ENCODE measurements around the gene SCN11A. TPM values are rescaled to one million over a fixed set of nuclear protein-coding genes. Genes with fewer than 3 reads are reported as not detected.

The SCN11A gene
- total RNA-seq, 1 donor from 2014 or later: 0.69 TPM

- TF ChIP-seq, protein P1, sequence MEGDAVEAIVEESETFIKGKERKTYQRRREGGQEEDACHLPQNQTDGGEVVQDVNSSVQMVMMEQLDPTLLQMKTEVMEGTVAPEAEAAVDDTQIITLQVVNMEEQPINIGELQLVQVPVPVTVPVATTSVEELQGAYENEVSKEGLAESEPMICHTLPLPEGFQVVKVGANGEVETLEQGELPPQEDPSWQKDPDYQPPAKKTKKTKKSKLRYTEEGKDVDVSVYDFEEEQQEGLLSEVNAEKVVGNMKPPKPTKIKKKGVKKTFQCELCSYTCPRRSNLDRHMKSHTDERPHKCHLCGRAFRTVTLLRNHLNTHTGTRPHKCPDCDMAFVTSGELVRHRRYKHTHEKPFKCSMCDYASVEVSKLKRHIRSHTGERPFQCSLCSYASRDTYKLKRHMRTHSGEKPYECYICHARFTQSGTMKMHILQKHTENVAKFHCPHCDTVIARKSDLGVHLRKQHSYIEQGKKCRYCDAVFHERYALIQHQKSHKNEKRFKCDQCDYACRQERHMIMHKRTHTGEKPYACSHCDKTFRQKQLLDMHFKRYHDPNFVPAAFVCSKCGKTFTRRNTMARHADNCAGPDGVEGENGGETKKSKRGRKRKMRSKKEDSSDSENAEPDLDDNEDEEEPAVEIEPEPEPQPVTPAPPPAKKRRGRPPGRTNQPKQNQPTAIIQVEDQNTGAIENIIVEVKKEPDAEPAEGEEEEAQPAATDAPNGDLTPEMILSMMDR (IDR thresholded peaks at IDR 0.05; ENCODE audit: unreplicated experiment): no peak
- H3K27me3 Mint-ChIP-seq (ENCODE audit: unreplicated experiment): peaks cover 8% of the 10 kb centered on the region
- no peak for DNase-seq (ENCODE audit: low spot score)
- peak overlapping the region; percentile 49 for H3K4me3 Mint-ChIP-seq (ENCODE audit: unreplicated experiment)
- peak overlapping the region; percentile 49 for H3K27ac Mint-ChIP-seq (ENCODE audit: unreplicated experiment)
- H3K4me1 Mint-ChIP-seq (ENCODE audit: unreplicated experiment): peaks cover 47% of the 10 kb centered on the region
- peaks cover 32% of the 10 kb centered on the region for H3K36me3 Mint-ChIP-seq (ENCODE audit: low read depth, unreplicated experiment)
- no peaks in the 10 kb centered on the region for H3K9me3 Mint-ChIP-seq (ENCODE audit: unreplicated experiment)
Measured at GRCh38 chr3:39094851-39095677, 43.3 kb upstream of the SCN11A start.

DNA sequence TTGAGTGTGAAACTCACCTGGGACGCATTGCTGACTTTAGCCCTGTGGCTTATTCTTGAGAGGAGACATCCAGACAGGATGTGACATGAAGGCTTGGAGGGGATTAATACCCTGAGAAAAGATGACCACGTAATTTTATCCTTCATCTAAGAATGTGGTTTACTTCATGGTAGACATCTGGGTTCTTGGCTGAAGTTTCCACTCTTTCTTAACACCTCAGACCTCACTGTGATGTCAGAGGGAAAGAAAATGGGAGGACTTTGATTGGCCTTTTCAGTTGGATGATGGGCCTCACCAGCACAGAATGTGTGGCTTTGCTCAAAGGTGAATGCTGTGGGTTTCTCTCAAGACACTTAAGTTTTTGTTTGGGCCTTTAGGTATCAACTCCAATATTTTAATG lies 39.2 kb upstream of the SCN11A start:
- Mint-ChIP-seq H3K36me3 (ENCODE audit: low read depth, unreplicated experiment) (peaks cover 40% of the 10 kb centered on the region), H3K27ac (ENCODE audit: unreplicated experiment) (no peak overlapping the region), H3K9me3 (ENCODE audit: unreplicated experiment) (no peaks in the 10 kb centered on the region), H3K4me3 (ENCODE audit: unreplicated experiment) (no peak overlapping the region), H3K4me1 (ENCODE audit: unreplicated experiment) (peaks cover 23% of the 10 kb centered on the region), H3K27me3 (ENCODE audit: unreplicated experiment) (no peaks in the 10 kb centered on the region)
- DNase-seq (ENCODE audit: low spot score): no peak
- TF ChIP-seq, protein P1 (IDR thresholded peaks at IDR 0.05; ENCODE audit: unreplicated experiment): no peak

GRCh38 chr3:39088889-39089288 lies 37.1 kb upstream of the SCN11A start:
- Mint-ChIP-seq H3K27me3 (ENCODE audit: unreplicated experiment) (no peaks in the 10 kb centered on the region), H3K4me1 (ENCODE audit: unreplicated experiment) (peaks cover 3% of the 10 kb centered on the region), H3K36me3 (ENCODE audit: low read depth, unreplicated experiment) (peaks cover 29% of the 10 kb centered on the region), H3K4me3 (ENCODE audit: unreplicated experiment) (no peak overlapping the region), H3K9me3 (ENCODE audit: unreplicated experiment) (no peaks in the 10 kb centered on the region), H3K27ac (ENCODE audit: unreplicated experiment) (no peak overlapping the region)
- TF ChIP-seq, protein P1 (IDR thresholded peaks at IDR 0.05; ENCODE audit: unreplicated experiment): no peak
- no peak for DNase-seq (ENCODE audit: low spot score)

DNA sequence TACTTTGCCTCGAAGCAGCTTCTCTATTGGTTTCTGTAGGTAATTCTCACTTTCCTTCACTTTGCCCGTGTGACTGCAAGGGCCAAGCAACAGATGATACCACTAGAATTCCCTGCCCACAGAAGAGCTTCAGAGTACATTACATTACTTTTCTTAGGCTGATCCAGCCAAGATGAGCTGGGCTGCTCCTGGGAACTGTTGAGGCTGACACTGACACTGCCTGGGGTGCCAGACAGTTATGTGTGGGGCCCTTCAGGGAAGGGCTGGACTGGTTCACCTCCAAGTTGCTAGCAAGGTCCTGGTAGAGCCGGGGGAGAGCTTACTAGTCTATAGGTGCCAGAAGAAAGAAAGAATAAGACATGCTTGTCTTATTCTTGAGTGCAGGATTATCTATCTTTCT lies 36.7 kb upstream of the SCN11A start:
- TF ChIP-seq, protein P1 (IDR thresholded peaks at IDR 0.05; ENCODE audit: unreplicated experiment): no peak
- DNase-seq (ENCODE audit: low spot score): no peak
- Mint-ChIP-seq H3K4me3 (ENCODE audit: unreplicated experiment) (no peak overlapping the region), H3K36me3 (ENCODE audit: low read depth, unreplicated experiment) (peaks cover 26% of the 10 kb centered on the region), H3K4me1 (ENCODE audit: unreplicated experiment) (no peaks in the 10 kb centered on the region), H3K27ac (ENCODE audit: unreplicated experiment) (peak overlapping the region; percentile 22), H3K9me3 (ENCODE audit: unreplicated experiment) (no peaks in the 10 kb centered on the region), H3K27me3 (ENCODE audit: unreplicated experiment) (no peaks in the 10 kb centered on the region)

- DNase-seq (ENCODE audit: low spot score): no peak
Measured at GRCh38 chr3:39086144-39086543, 34.4 kb upstream of the SCN11A start.

More at GRCh38 chr3:39086144-39086543, 34.4 kb upstream of the SCN11A start:
- Mint-ChIP-seq H3K27me3 (ENCODE audit: unreplicated experiment) (no peaks in the 10 kb centered on the region), H3K36me3 (ENCODE audit: low read depth, unreplicated experiment) (peaks cover 35% of the 10 kb centered on the region), H3K27ac (ENCODE audit: unreplicated experiment) (no peak overlapping the region), H3K4me1 (ENCODE audit: unreplicated experiment) (peaks cover 19% of the 10 kb centered on the region), H3K9me3 (ENCODE audit: unreplicated experiment) (no peaks in the 10 kb centered on the region), H3K4me3 (ENCODE audit: unreplicated experiment) (no peak overlapping the region)
- TF ChIP-seq, protein P1 (IDR thresholded peaks at IDR 0.05; ENCODE audit: unreplicated experiment): no peak
